Activated CD4-positive, alpha-beta T cell treated with anti-CD3 and anti-CD28 coated beads for 48 hours (primary cell): ENCODE results near the gene FAHD2A.
"Not testable (repeated sequence)": the region's sequence is repeated elsewhere in the genome, so short reads cannot be mapped to it uniquely, and the experiment has no call there.

Experiments
- DNase-seq: peaks from one replicate; pipeline ENCODE4 v3.0.0-alpha.2; 2020

Gene FAHD2A

DNA sequence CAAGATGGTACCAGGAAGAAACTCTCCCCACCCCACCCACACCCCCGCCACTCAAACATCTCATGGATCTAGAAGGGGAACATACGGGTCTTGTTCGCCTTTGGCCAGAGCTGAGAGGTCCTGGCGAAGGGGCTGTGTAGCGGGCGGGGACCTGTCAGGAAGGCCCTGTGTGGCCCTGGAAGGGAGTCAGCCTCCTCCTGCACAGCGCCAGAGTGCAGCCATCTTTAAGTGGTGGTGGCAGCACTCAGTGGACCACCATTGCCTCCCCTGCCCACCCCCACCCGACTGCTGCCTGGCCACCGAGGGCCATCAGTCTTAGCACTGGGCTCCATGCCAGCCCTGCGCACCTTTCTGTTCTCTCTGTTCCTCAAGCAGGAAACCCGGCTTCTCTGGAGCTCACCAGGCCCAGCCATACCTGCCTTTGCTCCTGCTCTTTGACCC lies 11.6 kb upstream of the FAHD2A start:
- no peak for DNase-seq

DNA sequence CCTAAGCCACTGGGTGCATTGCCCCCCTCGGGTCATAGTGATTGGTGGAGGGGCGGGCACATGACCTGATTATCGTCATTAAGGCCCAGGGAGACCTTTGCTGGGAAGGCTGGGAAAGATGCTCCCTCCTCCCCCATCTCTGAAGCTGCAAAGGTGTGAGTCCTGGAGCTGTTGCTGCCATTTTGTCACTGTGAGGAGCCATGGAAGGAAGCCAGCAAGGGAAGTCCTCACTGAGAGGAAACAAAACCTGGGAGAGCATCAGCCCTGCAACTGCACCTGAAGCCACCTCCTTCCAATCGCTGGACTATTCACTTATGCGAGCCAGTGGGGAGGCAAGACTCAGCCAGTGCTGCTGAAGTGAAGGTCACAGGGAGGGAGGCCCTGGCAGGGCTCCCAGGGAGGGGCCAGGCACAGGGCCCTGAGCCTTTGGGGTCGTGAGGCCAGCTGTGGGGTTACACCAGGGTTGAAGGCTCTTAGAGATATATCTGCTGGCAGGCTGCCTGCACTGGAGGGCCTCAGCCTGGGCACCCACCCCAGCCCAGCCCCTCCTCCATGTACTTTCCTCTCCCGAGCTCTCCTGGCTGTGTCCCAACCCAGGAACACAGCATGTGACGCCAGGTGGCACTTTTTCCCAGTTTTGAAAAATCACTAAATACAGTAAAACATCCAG lies 10.7 kb upstream of the FAHD2A start:
- DNase-seq, result no peak

DNA sequence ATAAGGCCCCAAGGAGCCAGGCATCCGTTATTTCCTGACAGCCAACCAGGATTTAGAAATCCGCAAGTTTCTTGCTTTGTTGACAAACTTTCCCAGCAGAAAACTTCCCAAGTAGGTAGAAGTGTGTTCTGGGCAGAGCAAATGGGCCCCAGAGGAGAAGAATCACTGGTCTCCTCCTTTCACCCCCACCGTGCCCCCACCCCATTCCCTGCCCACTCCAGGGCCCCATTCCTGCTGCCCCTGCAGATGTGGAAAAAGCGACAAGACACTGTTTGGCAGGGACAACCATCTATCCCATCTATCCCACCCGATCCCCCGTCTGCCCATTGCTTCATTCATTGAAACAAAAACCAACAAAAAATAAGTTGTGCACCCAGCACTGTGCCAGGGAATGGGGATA lies 10.2 kb upstream of the FAHD2A start:
- DNase-seq, result no peak

DNA sequence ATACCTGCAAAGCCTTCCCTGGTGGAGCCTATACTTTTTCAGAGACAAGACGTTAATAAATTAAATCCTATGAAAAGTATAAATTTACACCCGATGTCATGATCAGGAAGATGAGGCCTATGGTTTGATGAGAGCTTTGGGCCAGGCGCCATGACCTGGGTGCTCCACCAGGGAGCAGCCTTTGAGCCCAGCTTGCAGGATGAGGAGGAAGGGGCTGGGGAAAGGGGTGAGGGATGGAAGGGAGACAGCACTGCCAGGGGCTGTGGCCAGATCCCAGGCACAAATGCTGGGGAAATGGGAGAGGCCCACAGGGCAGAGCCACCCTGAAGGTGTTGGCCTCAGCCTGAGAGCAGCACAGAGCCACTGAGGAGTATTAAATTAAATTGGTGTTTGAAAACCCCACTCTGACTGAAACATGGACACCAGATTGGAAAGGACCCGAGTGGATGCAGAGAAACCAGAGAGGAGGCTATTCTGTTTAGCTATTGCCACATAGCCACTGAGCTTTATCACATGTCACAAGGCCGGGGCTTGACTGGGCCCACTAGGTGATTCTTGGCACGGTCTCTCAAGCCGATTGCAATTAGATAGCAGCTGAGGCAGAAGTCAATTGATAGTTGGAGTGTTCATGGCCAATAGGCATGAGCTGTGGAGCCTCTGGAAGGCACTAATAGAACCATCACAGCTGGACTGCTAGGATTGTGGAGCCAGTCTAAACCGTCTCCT lies 9.6 kb upstream of the FAHD2A start:
- DNase-seq, result no peak

DNA sequence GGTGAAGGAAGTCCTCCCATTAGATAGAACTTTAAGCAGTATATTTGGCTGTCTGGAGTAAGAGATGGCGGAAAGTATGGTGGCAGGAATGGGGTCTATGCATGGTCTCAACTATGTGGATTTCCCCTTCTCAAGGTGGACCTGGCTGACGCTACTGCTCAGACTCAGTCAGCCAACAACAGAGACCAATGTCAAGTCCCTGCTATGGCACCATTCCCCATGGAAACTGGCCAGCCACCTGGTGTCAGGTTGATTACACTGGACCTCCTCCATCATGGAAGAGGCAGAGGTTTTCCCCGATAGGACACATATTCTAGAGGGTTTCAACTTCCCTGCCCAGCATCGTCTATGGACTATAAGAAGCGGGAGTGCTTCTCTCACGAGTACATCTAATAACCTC lies 8.6 kb upstream of the FAHD2A start:
- DNase-seq, result no peak

DNA sequence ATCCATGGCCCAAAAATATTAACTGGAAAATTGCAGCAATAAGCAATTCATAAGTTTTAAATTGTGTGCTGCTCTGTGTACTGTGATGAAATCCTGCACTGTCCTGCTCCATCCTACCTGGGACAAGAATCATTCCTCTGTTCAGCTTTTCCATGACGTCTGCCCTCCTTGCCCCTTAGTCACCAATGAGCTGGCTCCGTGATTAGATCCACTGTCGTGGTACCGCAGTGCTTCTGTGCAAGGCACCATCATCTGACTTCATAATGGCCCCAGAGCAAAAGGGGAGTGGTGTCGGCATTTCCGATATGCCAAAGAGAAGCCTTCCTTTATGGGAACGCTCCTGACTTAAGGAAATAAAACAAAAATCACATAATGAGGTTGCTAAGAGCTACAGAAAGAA lies 3.4 kb upstream of the FAHD2A start:
- no peak for DNase-seq

DNA sequence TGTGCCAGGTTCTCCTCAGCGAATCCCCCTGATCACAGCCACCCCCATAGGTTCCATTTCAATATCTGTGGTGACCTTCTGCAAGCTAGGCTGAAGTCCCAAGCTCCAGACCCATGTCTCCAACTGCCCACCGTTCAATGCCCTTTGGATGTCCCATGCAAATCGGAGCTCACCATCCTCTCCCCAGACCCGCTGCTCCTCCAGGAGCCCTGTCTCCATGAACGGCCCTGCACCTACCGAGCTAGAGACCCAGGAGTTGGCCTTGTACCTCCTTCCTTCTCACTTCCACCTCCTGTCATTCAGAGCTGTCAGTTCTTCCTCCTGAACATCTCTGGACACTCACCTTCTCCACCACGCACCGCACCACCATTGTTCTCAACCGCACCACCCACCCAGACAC lies 1.0 kb upstream of the FAHD2A start:
- no peak for DNase-seq

DNA sequence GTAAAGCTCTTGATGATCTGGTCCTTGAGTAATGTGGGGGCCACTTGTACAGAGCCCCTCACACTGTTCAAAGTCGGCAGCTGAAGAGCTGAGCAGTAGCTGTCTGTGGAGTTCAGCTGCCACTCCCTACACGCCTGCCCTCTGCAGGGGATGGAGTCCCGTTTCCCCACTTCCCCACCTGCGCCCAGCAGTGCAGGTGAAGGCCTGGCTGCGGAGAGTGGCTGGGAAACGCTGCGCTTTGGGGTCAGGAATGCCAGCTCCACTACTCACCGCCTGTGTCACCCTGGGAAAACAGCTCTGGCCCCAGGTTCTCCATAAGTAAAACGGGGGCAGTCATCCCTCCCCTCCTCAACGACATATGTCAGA lies 521 bp upstream of the FAHD2A start:
- DNase-seq, result not testable (repeated sequence)

DNA sequence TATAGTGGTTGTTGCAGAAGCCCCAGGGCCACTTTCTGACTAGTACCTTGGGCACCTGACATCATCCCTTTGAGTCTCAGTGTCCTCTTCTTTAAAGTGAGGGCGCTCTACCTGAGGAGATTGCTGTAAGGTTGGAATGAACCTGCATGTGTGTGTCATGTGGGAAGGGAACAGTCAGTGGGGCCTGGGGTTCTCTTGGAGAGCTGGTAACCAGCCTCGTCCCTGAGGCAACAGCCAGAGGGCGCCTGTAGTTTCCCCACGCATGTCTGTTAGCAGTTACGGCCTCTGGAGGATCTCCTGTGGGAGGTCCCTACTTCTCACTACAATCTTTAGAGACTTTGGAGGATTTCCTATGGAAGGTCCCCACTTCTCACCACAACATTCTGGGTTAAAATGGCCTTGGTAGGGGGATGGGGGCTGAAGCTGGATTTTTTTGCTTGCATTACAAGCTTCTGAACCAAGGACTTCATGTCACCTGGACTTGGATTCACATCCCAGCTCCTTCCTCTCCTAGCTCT lies 755 bp downstream of the FAHD2A start:
- DNase-seq, result peak; percentile 48

DNA sequence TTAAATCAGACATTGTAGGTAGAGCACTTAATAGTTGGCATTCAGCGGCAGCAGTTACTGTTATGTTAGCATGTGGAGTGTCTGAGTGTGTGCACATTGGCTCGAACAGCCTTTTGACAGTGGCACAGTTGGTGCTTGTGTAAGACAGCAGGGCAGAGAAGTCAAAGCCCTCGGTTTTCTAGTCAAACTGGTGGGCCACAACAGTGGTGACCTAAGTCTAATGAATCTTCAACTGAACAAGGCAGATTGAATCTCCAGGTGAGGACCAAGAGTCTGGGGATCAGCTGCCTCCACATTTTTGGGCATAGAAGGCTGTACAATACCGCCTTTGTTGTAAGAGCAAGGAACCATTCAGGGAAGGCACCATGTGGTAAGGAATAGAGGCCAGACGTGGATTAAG lies 1.3 kb downstream of the FAHD2A start:
- DNase-seq, result not testable (repeated sequence)

DNA sequence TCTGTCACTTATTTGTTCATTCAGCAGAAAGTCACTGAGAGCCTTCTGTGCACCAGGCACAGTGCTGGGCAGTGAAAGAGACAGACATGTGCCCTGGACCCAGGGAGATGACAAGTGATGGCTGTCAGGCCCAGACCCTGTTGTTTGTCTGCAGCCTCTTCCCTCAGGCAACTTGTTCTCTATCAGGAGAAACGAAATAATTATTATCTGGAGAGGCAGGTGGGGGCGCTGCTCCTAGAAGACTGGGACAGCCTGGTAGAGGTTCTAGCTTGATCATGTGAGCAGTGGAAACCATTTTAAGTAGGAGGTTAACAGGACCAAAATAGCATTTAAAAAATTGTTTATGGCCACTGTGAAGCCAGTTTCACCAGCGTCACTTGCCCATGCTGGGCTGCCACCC lies 2.2 kb downstream of the FAHD2A start:
- not testable (repeated sequence) for DNase-seq

DNA sequence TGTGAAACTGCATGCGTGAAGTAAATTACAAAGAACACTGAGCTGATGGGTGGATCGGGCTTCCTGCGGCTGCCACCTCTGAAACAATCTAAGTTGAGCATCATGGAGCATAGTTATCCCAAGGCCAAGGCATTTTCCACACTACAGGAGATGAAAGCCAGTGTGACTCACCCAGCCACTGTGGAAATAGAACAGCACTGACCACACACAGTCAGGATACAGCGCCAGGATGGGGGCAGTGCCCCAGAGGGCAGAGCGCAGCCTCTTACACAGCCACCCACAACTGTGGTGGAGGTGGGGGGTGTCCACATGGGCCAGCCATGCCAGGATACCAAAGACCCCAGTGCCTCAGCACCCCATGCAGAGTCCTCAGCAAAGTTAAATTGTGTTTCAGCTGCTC lies 8.7 kb downstream of the FAHD2A start:
- DNase-seq, result not testable (repeated sequence)

DNA sequence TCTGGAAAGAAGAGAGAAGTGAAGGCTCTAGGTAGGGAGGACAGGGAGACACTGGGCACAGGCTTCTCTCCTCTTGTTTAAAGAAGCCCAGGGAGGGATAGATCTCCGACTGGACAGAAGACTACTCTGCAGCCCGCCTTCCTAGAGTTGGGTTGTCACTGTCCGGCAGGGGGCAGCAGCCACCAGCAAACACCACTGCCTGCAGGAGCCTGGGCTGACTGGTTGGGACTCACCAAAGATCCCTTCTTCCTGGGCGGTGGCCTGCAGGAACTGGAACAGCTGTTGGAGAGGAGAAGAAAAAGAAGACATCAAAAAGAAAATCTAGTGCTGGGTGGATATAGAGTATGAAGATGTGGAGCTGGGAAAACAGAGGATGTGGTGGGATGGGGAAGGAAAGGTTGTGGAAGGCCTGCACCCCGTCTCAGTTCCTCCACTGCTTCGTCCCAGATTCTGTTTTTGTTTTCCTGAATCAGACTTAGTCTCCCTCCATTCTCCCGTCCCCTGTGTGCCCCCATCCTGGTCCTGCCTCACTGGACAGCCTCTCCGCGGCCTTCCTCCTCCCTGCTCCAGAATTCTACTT lies 11.6 kb downstream of the FAHD2A start:
- peak; percentile 80 for DNase-seq

DNA sequence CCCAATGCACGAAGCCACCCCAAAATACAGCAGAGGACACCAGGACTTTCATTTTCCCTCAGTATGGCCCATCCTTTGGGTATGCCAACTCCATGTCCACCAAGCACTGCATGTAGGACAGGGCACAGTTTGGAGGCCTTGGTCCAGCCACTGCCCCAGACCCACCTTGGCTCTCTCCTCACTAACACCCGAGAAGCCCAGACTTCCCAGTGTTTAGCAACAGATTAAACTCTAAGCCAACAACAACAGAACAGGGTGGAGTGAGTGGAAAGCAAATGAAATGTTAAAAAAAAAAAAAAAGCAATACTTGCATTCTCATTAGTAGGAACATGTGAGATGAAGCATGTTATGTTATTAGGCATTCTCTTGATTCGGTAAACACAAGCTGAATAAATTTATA lies 12.6 kb downstream of the FAHD2A start:
- not testable (repeated sequence) for DNase-seq

DNA sequence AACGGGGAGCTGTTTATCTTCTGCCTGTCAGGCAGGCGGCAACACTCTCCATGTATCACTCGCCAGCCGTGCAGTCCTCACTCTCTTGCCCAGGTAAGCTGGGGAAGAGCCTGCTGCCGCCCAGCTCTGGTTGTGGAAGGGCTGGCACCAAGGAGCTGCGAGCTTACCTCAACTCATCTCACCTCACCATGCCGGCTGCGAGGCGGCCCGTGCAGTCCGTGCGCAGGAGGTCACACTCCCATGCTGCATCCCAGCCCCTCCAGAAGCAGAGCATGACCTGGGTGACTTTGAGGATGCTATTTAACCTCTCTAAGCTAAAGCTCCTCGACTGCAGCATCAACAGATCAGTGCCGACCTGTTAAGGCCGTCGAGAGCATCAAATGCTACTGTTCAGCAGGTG lies 13.1 kb downstream of the FAHD2A start:
- DNase-seq, result not testable (repeated sequence)

DNA sequence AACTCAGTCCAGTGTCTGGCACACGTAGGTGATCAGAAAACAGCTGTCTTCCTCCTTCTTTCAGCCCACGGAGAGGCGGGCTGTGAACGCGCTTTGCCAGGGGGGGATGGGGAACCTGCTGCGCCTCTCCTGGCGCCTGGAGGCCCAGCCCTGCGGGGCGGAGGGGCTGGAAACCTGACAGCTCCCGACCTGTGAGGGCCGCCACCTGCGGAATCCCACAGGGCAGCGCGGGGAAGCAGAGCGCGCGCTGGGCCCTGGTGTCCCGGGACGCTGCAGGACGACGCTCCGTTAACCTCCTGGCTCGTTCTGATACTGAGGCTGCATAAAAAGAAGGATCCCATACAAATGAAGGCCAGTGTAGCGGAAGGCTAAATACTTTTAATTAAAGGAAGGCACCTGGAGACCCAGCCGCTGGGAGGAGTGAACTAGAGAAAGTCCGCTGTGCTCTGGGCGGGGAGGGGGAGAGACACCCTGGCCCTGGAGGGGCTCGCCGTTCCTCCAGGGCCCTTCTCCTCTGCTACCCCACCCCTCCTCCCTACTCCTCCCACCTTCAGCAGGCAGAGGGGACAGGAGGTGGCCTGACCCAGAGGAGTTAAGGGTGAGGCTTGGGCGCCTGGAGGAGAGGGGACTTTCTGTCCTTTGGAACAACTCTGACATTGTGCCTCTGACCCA lies 24.8 kb downstream of the FAHD2A start:
- not testable (repeated sequence) for DNase-seq

DNA sequence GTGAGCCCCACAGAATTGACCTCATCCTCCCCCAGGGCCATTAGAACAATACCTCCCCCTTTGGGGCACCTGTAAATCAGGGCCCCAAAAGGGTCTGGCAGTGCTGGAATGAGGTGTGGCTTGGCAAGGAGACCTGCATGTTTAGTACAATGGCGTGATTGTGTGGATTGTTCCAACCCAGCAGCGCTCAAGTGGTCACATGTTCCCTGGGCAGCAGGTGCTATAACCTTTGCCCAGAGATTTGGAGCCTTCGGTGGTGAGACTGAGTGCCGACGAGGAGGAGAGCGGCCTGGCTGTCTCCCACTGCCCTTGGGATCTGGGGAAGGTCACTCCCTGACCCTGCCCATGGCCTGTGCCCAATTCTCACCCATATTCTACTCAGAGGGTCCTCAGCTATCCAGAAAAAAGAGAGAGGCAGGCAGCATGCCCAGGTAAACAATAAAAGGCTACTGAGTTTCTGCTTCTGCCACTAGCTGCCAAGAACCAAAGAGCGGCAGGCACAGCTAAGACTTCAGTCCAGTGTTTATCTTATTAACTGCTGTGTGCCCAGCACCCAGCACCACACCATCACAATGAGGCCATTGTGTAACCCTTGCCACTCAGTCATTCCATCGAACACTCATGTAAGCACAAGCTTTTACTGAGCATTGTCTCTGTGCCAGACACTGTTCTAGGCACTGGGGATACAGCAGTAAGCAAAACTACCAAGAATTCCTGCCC lies 27.4 kb downstream of the FAHD2A start:
- DNase-seq, result not testable (repeated sequence)

DNA sequence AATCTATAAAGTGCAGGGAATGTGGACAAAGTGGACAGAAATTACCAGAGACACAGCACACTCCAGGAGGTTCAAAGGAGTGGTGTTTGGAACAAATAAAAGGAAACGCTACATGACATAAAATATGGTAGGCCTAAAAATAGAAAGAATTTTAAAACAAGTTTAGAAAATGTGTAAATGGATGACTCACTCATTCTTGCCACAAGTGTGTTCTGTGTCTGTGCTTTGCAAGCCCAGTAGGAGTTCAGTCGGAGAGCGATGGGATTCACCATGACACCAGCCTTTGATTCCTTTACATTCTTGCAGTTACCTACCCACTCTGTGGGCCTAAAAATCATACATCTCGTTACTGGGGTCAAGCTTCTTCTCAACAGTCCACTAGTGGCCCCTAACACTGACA lies 30.9 kb downstream of the FAHD2A start:
- DNase-seq, result not testable (repeated sequence)

DNA sequence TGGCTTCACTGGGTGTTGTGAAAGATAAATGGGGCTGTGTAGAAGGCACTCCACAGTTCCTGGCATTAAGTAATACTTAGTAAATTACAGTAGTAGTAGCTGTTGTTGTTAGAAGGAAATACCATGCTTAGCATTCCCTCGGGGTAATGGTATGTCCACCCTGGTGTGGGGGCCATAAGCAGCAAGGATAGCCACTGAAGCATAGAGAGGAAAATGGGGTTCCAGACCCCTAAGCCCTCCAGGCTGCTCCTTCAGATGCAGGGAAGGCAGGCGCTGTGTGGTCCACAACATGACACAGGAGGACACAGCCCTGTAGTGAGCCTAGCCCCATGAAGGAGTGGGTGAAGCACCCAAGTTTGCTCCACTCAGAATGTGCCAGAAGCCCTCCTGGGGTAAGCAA lies 31.5 kb downstream of the FAHD2A start:
- not testable (repeated sequence) for DNase-seq

DNA sequence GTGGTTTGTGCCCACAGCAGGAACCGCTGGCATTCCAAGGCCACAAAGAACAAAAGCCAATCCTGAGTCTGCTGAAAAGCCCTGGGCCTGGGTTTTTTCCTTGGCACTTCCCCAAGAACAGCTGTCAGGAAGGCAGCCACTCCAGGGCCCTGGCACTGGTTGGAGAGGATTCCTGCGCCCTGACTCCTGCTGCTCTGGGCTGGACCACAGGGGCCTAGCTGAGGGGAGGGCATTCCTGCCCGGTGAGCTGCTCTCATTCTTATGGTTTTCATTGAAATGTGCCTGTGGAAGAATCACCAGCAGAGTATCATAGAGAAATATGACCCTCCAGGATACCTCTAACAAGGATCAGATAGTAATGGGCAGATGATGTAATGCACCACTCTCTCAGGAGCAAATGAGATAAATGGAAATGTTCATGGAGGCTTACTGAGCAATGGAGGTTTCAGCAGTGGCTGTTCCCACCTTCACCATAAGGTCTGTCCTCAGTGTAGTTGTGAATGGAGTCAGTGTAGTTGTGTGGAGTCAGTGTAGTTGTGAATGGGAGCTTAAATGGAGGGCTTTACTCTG lies 32.1 kb downstream of the FAHD2A start:
- not testable (repeated sequence) for DNase-seq

DNA sequence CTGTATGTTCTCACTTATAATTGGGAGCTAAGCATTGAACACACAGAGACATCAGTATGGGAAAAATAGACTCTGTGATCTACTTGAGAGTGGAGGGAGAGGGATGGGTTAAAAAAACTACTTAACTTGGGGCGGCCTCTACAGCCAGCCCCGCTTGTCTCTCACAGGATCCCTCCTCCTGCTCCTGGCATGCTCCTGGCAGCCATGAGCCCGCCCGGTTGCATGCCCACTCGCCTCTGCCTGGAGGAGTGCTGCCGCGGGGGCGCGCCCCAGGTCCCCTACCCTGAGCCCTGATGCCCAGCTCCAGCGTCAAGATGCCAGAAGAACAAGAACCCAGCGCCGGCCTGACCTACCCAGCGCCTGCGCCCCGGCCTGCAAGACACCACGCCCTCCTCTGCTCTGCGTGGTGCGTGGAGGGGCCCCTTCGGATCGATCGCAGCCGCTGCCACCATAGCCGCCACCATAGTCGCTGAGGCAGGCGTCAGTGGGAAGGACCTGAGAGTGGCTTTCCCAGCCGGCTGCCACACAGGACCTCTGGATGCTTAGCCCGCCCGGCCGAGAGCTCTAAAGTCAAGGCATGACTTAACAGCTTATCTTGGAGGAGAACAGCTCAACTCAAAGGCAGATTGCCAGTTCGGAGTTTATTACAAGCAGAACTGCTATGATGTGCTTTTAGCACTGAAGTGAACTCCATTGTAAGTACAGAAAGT lies 32.8 kb downstream of the FAHD2A start:
- not testable (repeated sequence) for DNase-seq

DNA sequence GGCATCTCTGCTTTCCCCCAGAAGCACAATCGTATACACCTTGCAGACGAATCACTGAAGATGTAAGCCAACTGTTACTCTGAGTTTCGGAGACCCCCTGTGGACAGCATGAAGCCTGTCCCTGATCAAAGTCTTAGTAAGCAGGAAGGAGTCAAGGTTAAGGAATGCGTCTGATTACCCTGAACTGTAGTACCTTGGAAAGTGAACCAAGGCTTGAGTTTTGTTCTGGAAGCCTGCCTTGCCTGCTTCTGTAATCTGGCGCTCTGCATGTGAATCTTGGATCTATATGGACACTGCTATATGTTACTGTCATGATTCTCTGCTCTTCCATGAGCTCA lies 33.3 kb downstream of the FAHD2A start:
- not testable (repeated sequence) for DNase-seq
